Osteoblast (primary cell): Measurements from ENCODE around the gene SLC9A1. TPM values are rescaled to one million over a fixed set of nuclear protein-coding genes. Genes with fewer than 3 reads are reported as not detected.

Experiments used
- DNase-seq: peaks from one replicate; pipeline ENCODE4 v3.0.0; 2011; ENCODE audit warnings: low spot score, mixed read lengths; ENCODE audit not compliant: insufficient read length; ENCODE audit errors: missing footprints
- H2AFZ ChIP-seq: 2 replicates; pipeline ENCODE4 v1.6.0; 2011; ENCODE audit warnings: mild to moderate bottlenecking, low read length
- H3K27ac ChIP-seq: 2 replicates; pipeline ENCODE4 v1.5.1; 2011; ENCODE audit warnings: mild to moderate bottlenecking, low read depth, low read length, moderate library complexity
- H3K27me3 ChIP-seq: 2 replicates; pipeline ENCODE4 v1.6.0; 2012; ENCODE audit warnings: mild to moderate bottlenecking, control low read depth, inconsistent platforms, low read length, moderate library complexity; ENCODE audit not compliant: insufficient read depth
- H3K36me3 ChIP-seq: 2 replicates; pipeline ENCODE4 v1.5.1; 2011; ENCODE audit warnings: mild to moderate bottlenecking, low read length, control low read depth, moderate library complexity; ENCODE audit not compliant: insufficient read depth
- H3K4me1 ChIP-seq: 2 replicates; pipeline ENCODE4 v1.5.1; 2011; ENCODE audit warnings: mild to moderate bottlenecking, low read length, control low read depth, moderate library complexity; ENCODE audit not compliant: insufficient read depth
- H3K4me2 ChIP-seq: 2 replicates; pipeline ENCODE4 v1.6.0; 2011; ENCODE audit warnings: mild to moderate bottlenecking, low read length; ENCODE audit not compliant: insufficient read depth
- H3K4me3 ChIP-seq: fragments of 200-600 bp; sonication (generic); 3 replicates; pipeline ENCODE4 v1.5.1; 2012; ENCODE audit warnings: mild to moderate bottlenecking, low read length, inconsistent platforms; ENCODE audit not compliant: insufficient read depth
- H3K79me2 ChIP-seq: 2 replicates; pipeline ENCODE4 v1.6.0; 2012; ENCODE audit warnings: mild to moderate bottlenecking, low read length, control low read depth, inconsistent platforms; ENCODE audit not compliant: insufficient read depth
- H3K9me3 ChIP-seq: 2 replicates; pipeline ENCODE4 v1.5.1; 2011; ENCODE audit warnings: low read depth, low read length, control low read depth
- H4K20me1 ChIP-seq: 2 replicates; pipeline ENCODE4 v1.6.0; 2012; ENCODE audit warnings: mild to moderate bottlenecking, low read length, control low read depth; ENCODE audit not compliant: insufficient read depth
- CTCF ChIP-seq: IDR thresholded peaks from 2 replicates; pipeline ENCODE4 v1.5.1; 2011; ENCODE audit warnings: mild to moderate bottlenecking, low read depth, low read length, moderate library complexity; ENCODE audit errors: extremely low read depth
- total RNA-seq: library from RNA; depleted of rRNA; stranded (reverse); fragments of >200 nt; gene quantifications from 2 replicates; pipeline ENCODE4 v1.2.3, GENCODE V29; 2012

SLC9A1 gene
- total RNA-seq: 6.2 and 7.6 TPM in 2 replicates

GRCh38 chr1:27154991-27155781 is at the start of gene SLC9A1:
Gene SLC9A1 (minus strand): TSS chr1:27155125. CDS start chr1:27154334, 791 bp downstream.
- Histone ChIP-seq H3K4me2 (peak within 1 kb of the TSS; percentile 95), H3K36me3 (no peaks in the 10 kb centered on the region), H3K27me3 (no peaks in the 10 kb centered on the region), H3K27ac (peak within 1 kb of the TSS; percentile 93), H3K4me1 (peaks cover 34% of the 10 kb centered on the region), H3K79me2 (peaks cover 45% of the 10 kb centered on the region), H3K9me3 (no peaks in the 10 kb centered on the region), H2AFZ (peak within 1 kb of the TSS; percentile 89), H4K20me1 (peaks cover 36% of the 10 kb centered on the region), H3K4me3 (peak within 1 kb of the TSS; percentile 89)
- peak; percentile 96 for DNase-seq
- TF ChIP-seq CTCF: peak; percentile 81

- no peaks in the 10 kb centered on the region for H3K36me3 ChIP-seq
- H3K9me3 ChIP-seq: no peaks in the 10 kb centered on the region
- no peaks in the 10 kb centered on the region for H3K27me3 ChIP-seq
- DNase-seq: no peak
- H4K20me1 ChIP-seq: no peaks in the 10 kb centered on the region
- H2AFZ ChIP-seq: peak overlapping the region; percentile 49
- H3K27ac ChIP-seq: no peak overlapping the region
- no peak overlapping the region for H3K4me2 ChIP-seq
- H3K4me1 ChIP-seq: no peaks in the 10 kb centered on the region
- H3K79me2 ChIP-seq: no peaks in the 10 kb centered on the region
- no peak overlapping the region for H3K4me3 ChIP-seq
- TF ChIP-seq CTCF: no peak
Measured at GRCh38 chr1:27203946-27204345, 49.0 kb upstream of the SLC9A1 start.

GRCh38 chr1:27201295-27201694 is 46.4 kb upstream of the SLC9A1 start:
- no peak overlapping the region for H3K4me3 ChIP-seq
- no peaks in the 10 kb centered on the region for H3K27me3 ChIP-seq
- no peak overlapping the region for H3K27ac ChIP-seq
- no peaks in the 10 kb centered on the region for H4K20me1 ChIP-seq
- no peak overlapping the region for H2AFZ ChIP-seq
- H3K9me3 ChIP-seq: no peaks in the 10 kb centered on the region
- no peak for TF ChIP-seq CTCF
- no peak overlapping the region for H3K4me2 ChIP-seq
- H3K36me3 ChIP-seq: no peaks in the 10 kb centered on the region
- DNase-seq: no peak
- H3K79me2 ChIP-seq: no peaks in the 10 kb centered on the region
- no peaks in the 10 kb centered on the region for H3K4me1 ChIP-seq

GRCh38 chr1:27193194-27193593 is 38.3 kb upstream of the SLC9A1 start:
- H3K36me3 ChIP-seq: no peaks in the 10 kb centered on the region
- no peak for DNase-seq
- no peaks in the 10 kb centered on the region for H3K27me3 ChIP-seq
- no peak overlapping the region for H3K27ac ChIP-seq
- H3K4me1 ChIP-seq: peaks cover 9% of the 10 kb centered on the region
- H3K4me2 ChIP-seq: no peak overlapping the region
- TF ChIP-seq CTCF: no peak
- H3K79me2 ChIP-seq: no peaks in the 10 kb centered on the region
- H3K4me3 ChIP-seq: no peak overlapping the region
- H2AFZ ChIP-seq: no peak overlapping the region
- H3K9me3 ChIP-seq: no peaks in the 10 kb centered on the region
- no peaks in the 10 kb centered on the region for H4K20me1 ChIP-seq
